ENCODE measurements around the gene IRF3.

DNA sequence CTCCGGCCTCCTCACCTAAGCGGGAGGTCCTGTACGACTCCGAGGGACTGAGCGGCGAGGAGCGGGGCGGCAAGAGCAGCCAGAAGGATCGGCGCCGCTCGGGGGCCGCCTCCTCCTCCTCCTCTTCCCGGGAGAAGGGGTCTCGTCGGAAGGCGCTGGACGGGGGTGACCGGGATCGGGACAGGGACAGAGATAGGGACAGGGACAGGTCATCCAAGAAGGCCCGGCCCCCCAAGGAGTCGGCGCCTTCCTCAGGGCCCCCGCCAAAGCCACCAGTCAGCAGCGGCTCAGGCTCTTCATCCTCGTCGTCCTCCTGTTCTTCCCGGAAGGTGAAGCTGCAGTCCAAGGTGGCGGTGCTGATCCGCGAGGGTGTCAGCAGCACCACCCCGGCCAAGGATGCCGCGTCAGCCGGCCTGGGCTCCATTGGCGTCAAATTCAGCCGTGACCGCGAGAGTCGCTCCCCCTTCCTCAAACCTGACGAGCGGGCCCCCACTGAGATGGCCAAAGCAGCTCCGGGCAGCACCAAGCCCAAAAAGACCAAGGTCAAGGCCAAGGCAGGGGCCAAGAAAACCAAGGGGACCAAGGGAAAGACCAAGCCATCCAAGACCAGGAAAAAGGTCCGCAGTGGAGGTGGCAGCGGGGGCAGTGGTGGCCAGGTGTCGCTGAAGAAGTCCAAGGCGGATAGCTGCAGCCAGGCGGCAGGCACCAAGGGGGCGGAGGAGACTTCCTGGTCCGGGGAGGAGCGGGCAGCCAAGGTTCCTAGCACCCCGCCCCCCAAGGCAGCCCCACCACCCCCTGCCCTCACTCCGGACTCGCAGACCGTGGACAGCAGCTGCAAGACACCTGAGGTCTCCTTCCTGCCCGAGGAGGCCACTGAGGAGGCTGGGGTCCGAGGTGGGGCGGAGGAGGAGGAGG, 12.8 kb downstream of the IRF3 start:
- TF ChIP-seq POLR2A (IDR thresholded peaks at IDR 0.05), result no peak
- TF ChIP-seq, protein P1, sequence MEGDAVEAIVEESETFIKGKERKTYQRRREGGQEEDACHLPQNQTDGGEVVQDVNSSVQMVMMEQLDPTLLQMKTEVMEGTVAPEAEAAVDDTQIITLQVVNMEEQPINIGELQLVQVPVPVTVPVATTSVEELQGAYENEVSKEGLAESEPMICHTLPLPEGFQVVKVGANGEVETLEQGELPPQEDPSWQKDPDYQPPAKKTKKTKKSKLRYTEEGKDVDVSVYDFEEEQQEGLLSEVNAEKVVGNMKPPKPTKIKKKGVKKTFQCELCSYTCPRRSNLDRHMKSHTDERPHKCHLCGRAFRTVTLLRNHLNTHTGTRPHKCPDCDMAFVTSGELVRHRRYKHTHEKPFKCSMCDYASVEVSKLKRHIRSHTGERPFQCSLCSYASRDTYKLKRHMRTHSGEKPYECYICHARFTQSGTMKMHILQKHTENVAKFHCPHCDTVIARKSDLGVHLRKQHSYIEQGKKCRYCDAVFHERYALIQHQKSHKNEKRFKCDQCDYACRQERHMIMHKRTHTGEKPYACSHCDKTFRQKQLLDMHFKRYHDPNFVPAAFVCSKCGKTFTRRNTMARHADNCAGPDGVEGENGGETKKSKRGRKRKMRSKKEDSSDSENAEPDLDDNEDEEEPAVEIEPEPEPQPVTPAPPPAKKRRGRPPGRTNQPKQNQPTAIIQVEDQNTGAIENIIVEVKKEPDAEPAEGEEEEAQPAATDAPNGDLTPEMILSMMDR (IDR thresholded peaks at IDR 0.05), result no peak
- no peak for TF ChIP-seq POLR2AphosphoS5 (IDR thresholded peaks at IDR 0.05)

All from transverse colon (tissue), 4 donors.